Duodenal mucosa (tissue), 2 donors: ENCODE data around the gene PRKCA.

ENCODE experiments used
- H3K27ac ChIP-seq: one replicate; pipeline ENCODE4 v1.7.0; 2013; ENCODE audit warnings: low read depth, low read length
- H3K27me3 ChIP-seq, 2 donors: one replicate each; pipeline ENCODE4 v1.7.0; 2013; ENCODE audit warnings: low read length in 2 of 2, control low read depth in 1 of 2; ENCODE audit not compliant: insufficient read depth in 2 of 2, control insufficient read depth in 1 of 2
- H3K36me3 ChIP-seq, 2 donors: one replicate each; pipeline ENCODE4 v1.7.0; 2013; ENCODE audit warnings: low read length in 2 of 2, control low read depth in 1 of 2; ENCODE audit not compliant: insufficient read depth in 2 of 2, control insufficient read depth in 1 of 2
- H3K4me1 ChIP-seq, 2 donors: one replicate each; pipeline ENCODE4 v1.7.0; 2013; ENCODE audit warnings: low read length in 2 of 2, control low read depth in 1 of 2; ENCODE audit not compliant: insufficient read depth in 2 of 2, control insufficient read depth in 1 of 2
- H3K4me3 ChIP-seq, 2 donors: one replicate each; pipeline ENCODE4 v1.7.0; 2013; ENCODE audit warnings: low read length in 2 of 2, low read depth in 1 of 2
- H3K9ac ChIP-seq, 2 donors: one replicate each; pipeline ENCODE4 v1.7.0; 2013; ENCODE audit warnings: low read length in 2 of 2, low read depth in 1 of 2
- H3K9me3 ChIP-seq, 2 donors: one replicate each; pipeline ENCODE4 v1.7.0; 2013; ENCODE audit warnings: low read length in 2 of 2, control low read depth in 1 of 2; ENCODE audit not compliant: control insufficient read depth in 1 of 2

The PRKCA gene

DNA sequence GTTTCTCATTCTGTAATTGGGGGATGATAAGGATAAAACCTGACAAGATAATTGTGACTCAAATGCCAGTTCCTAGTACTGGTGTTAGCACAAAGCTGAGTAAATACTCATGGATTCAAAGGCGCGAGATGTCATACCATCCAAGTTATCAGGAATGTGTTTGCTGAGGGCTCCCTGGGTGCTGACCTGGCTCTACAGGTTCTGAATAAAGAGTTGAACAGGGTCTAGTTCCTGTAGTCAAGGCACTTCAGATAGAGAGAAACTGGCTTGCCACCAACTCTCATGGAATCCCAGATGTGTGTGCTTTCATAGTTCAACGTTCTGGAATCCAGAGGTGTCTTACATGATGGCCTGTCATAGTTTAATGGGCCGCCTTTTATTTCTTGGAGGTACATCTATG is 141.6 kb downstream of the PRKCA start:
- Histone ChIP-seq H3K9ac (no peak overlapping the region), H3K27ac (no peak overlapping the region), H3K9me3 (no peaks in the 10 kb centered on the region), H3K36me3 (no peaks in the 10 kb centered on the region), H3K4me1 (peaks cover 13 to 32% of the 10 kb centered on the region in 2 donors), H3K4me3 (no peak overlapping the region), H3K27me3 (no peaks in the 10 kb centered on the region)

DNA sequence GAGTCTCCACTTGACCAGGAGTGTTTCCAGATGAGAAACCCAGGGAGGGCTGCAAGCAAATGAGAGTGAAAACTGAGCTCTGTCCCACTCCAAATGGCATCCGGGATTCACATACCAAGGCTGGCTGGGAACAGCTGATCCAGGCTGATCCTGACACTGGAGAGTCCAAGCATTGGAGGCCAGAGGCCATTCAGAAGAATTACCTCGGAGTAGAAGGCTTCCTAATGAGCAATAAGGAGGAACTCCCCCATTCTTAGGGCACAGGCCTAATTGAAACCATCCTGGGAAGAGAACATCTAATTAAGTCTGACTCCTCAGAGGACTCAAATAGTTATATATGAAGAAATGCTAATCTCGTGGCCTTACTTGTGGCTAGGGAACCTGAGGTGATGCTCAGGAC is 142.8 kb downstream of the PRKCA start:
- no peaks in the 10 kb centered on the region for H3K27me3 ChIP-seq
- H3K9ac ChIP-seq = no peak overlapping the region
- H3K4me1 ChIP-seq = peaks cover 22 to 43% of the 10 kb centered on the region in 2 donors
- H3K27ac ChIP-seq = no peak overlapping the region
- no peak overlapping the region for H3K4me3 ChIP-seq
- no peaks in the 10 kb centered on the region for H3K9me3 ChIP-seq
- H3K36me3 ChIP-seq = no peaks in the 10 kb centered on the region

DNA sequence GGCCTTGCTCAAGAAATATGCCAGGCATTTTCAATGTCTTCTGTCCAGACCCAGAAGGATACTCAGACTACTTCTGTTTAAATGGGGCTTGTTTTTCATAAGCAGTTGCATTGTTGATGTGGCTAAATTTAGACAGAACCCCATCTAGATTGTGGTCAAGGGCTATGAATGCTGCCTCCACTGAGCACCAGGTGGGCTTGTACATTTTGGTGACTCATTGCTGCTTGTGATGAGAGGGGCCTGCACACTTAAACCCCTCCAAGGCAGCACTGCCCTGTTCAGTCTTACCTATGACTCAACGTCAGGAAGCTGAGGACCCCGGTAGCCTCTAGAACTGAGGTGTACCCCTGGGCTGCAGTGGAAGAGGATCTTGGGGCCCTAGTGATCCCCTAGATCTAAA is 144.0 kb downstream of the PRKCA start:
- Histone ChIP-seq H3K36me3 (no peaks in the 10 kb centered on the region), H3K9me3 (no peaks in the 10 kb centered on the region), H3K27ac (no peak overlapping the region), H3K27me3 (no peaks in the 10 kb centered on the region), H3K9ac (no peak overlapping the region), H3K4me3 (no peak overlapping the region), H3K4me1 (peaks cover 27 to 51% of the 10 kb centered on the region in 2 donors)

DNA sequence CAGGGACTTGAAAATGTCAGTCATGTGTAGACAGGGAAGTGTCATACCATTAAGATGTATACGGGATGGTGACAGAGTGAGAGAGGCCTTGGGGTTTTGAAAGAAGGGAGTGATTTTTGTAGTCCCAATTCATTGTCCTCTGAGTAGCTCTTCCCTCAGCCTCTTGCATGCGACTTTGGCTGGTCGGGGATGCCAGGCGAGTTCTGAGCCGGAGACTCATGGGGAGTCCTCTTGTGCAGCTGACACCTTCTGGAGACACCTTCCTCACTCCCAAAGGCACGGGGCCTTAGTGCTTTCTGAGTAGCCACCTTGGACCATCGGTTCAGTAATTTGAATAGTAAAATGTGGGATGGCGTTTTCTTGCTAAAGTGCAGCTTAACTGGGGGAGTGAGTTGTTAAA is 144.7 kb downstream of the PRKCA start:
- H3K4me1 ChIP-seq = peaks cover 29 to 56% of the 10 kb centered on the region in 2 donors
- no peaks in the 10 kb centered on the region for H3K27me3 ChIP-seq
- H3K4me3 ChIP-seq = no peak overlapping the region
- no peak overlapping the region for H3K9ac ChIP-seq
- no peaks in the 10 kb centered on the region for H3K9me3 ChIP-seq
- H3K36me3 ChIP-seq = no peaks in the 10 kb centered on the region
- H3K27ac ChIP-seq = no peak overlapping the region

DNA sequence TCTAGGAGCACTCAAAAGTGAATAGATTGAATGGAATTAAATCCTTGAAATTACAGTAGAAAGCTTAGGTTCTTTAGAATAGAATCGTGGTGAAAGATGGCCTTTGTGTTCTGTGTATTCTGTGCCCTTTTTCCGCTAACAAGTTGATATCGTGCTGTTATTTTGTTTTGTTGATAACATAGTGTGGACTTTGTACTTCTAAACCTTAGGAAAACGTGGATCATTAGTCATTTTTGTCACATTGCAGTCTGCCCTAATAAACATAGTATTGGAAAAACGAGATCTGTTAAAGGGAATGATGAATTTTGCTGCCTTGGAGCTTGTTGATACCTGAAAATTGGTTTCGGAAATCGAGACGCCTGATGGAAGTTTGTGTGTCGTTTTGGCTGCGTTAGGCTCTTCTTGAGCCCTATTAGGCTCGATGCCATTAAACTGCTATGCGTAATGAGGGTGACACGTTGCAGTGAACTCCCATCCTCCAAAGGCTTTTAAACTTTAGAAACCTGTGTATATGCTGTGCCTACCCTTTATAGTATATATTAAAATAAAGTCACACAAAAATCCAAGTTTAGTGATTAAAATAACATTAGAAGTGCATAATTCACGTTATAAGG is 145.7 kb downstream of the PRKCA start:
- peaks cover 29 to 56% of the 10 kb centered on the region in 2 donors for H3K4me1 ChIP-seq
- no peak overlapping the region for H3K27ac ChIP-seq
- no peaks in the 10 kb centered on the region for H3K27me3 ChIP-seq
- no peaks in the 10 kb centered on the region for H3K9me3 ChIP-seq
- H3K9ac ChIP-seq = no peak overlapping the region
- H3K4me3 ChIP-seq = peak overlapping the region; percentile 18 to 19
- no peaks in the 10 kb centered on the region for H3K36me3 ChIP-seq

DNA sequence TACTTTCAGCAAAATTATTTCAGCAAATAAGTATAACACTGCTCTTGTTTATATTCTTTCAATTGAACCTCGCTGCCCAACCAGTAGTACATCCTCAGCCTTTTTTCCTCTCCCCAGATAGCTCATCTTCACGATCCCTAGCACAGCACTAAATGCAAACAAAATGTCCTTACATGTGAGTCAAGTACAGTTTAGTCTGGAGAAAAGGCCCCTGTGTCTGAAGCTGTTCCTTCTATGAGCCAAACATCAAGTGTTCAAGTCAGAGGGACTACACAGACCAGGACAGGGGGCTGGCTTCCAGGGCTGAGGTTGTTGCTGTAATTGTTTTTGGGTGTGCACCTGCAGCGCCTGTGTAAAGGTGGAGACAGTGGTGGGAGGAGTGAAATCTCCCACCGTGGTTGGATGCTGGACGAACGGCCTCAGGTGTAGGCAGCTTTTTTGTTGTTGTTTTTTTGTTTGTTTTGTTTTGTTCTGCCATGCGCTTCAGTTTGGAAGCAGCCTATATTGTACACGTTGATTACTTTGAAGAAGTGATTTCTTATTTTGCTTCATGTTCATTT is 147.1 kb downstream of the PRKCA start:
- Histone ChIP-seq H3K9ac (no peak overlapping the region), H3K27me3 (no peaks in the 10 kb centered on the region), H3K9me3 (no peaks in the 10 kb centered on the region), H3K36me3 (no peaks in the 10 kb centered on the region), H3K27ac (no peak overlapping the region), H3K4me1 (peaks cover 29 to 49% of the 10 kb centered on the region in 2 donors), H3K4me3 (no peak overlapping the region)

DNA sequence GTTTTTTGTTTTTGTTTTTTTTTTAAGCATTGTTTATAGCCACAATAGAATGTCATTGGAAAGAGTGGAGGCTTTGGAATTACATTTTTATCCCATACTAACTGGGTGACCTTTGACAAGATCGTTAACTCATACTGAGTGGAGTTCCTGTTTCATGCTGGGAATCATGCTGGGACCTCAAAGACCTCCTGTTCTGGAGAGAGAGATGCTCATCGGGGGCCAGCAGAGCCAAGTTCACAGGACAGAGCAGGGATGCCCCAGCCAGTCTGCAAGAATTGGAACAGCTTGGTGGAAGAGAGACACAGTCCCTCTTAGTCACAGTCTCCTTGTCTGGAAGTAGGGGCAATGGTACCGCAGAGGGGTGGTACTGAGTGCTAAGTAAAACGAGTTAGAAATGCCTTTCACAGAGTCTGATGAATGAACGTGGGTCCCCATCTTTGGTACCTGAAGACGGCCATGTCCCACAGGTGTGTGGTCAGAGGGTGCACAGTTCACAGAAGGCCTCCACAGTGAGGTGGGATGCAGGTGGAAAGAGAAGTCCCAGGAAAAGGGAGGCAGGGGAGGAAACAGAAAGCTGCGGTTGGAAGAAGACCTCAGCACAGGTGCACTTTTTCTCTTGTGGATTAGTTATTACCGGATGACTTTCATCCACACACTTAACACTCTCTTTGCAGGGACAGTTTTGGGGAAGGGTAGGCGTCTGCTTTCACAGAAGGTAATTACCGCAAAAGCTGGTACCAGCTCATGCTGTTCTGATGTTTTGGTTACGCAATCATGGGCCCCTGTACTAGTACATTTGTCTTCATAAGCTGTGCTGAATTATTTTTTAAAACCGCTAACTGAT is 147.8 kb downstream of the PRKCA start:
- no peak overlapping the region for H3K9ac ChIP-seq
- no peaks in the 10 kb centered on the region for H3K36me3 ChIP-seq
- no peaks in the 10 kb centered on the region for H3K9me3 ChIP-seq
- H3K4me3 ChIP-seq = no peak overlapping the region
- no peaks in the 10 kb centered on the region for H3K27me3 ChIP-seq
- H3K4me1 ChIP-seq = peaks cover 29 to 44% of the 10 kb centered on the region in 2 donors
- no peak overlapping the region for H3K27ac ChIP-seq

DNA sequence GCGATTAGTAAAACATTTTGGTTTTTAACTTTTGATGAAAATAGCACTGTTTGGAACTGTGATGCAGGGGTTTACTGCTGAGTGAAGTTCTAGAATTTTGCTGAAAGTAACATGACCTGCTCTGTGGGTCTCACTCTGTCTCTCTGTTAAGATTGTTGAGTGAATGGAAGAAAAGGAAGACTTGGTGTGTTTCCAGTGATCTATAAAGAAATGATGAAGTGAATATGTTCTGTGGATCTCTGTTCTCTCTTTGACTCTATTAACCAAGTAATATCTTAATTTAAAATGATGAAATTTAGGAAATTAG is 148.4 kb downstream of the PRKCA start:
- Histone ChIP-seq H3K9ac (no peak overlapping the region), H3K27me3 (no peaks in the 10 kb centered on the region), H3K27ac (no peak overlapping the region), H3K36me3 (no peaks in the 10 kb centered on the region), H3K9me3 (no peaks in the 10 kb centered on the region), H3K4me3 (no peak overlapping the region), H3K4me1 (peaks cover 29 to 41% of the 10 kb centered on the region in 2 donors)

DNA sequence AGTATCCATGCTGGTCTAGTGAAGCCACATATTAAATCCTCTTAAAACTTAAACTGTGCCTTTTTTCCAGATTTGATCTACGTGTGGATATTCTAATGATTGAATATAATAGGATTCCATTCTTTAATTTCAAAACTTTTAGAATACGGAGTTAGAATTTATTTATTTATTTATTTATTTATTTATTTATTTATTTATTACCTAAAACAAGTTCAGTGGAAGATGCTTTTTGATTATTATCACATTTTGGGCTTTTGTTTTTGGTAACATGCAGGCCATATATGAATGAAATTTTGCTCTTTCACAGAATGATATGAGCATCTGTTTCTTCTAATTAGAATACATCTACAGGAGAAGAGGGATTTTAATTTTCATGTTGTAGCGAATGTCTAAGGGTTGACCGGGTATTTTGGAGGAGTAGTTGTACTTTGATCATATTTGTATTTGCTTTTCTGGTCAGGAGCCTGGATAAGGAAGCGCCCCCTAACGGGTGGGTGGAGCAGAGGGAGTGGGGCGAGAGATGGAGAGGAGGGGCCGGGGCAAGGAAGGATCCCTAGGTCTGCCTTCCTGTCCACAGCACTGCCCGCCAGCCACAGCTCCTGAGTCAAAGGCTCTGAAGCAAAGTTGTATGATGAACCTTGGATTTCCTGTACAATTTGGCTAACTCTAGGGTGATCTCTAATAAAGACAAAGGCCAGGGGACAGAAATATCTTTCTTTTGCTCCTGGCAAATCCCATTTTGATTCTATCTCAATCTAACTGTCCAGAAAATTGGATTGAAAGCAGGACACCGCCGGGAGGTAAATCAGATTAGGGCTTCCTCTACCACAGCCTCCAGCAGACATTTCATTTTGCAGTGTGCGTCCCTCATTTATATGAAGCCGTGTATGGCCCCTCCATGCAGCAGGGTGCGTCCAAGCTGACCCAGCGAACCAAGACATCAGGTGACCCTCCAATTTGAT is 149.1 kb downstream of the PRKCA start:
- no peak overlapping the region for H3K4me3 ChIP-seq
- peaks cover 29 to 35% of the 10 kb centered on the region in 2 donors for H3K4me1 ChIP-seq
- no peaks in the 10 kb centered on the region for H3K27me3 ChIP-seq
- H3K27ac ChIP-seq = no peak overlapping the region
- no peaks in the 10 kb centered on the region for H3K36me3 ChIP-seq
- H3K9me3 ChIP-seq = no peaks in the 10 kb centered on the region
- no peak overlapping the region for H3K9ac ChIP-seq
